Cardiac fibroblast (primary cell): ENCODE data around the gene C8B.
A peak's percentile ranks its signal among the peaks of the same experiment; 100 is the strongest.

ENCODE experiments used
- DNase-seq, 2 donors: peaks; one replicate each; pipeline versions ENCODE4 v3.0.0 to v3.0.0-alpha.2; 2010; ENCODE audit warnings: low read depth in 2 of 2
- H3K4me3 ChIP-seq, 2 donors: replicated peaks in 1 of 2; 1 replicate in 1 of 2; 2 replicates in 1 of 2; pipeline ENCODE4 v1.5.1; 2011; ENCODE audit warnings: low read depth in 2 of 2, low read length in 2 of 2, mild to moderate bottlenecking in 2 of 2, moderate library complexity in 1 of 2
- TF ChIP-seq, protein P1 (sequence below): IDR thresholded peaks from one replicate; pipeline ENCODE4 v1.5.1; 2011; ENCODE audit warnings: low read depth, mild to moderate bottlenecking, low read length, inconsistent platforms

C8B gene

DNA sequence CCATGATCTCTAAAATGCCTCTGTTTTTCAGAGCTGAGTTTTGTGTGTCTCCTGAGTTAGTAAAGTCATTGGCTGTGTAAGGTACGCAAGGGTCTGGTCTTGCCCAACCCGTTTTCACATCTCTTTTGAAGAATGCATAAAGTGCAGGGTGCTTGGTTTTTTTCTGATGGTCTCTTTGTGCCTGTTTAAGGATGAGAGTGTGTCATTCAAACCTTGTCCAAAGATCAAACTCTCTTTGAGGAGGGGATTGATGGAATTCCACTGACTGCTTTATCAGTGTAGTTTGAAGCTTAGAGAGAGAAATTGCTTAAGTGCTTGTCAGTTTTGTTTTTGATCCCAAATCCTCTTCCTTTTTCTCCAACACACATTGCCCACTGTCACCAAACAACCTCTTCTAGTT, 20.0 kb upstream of the C8B start:
- TF ChIP-seq, protein P1, sequence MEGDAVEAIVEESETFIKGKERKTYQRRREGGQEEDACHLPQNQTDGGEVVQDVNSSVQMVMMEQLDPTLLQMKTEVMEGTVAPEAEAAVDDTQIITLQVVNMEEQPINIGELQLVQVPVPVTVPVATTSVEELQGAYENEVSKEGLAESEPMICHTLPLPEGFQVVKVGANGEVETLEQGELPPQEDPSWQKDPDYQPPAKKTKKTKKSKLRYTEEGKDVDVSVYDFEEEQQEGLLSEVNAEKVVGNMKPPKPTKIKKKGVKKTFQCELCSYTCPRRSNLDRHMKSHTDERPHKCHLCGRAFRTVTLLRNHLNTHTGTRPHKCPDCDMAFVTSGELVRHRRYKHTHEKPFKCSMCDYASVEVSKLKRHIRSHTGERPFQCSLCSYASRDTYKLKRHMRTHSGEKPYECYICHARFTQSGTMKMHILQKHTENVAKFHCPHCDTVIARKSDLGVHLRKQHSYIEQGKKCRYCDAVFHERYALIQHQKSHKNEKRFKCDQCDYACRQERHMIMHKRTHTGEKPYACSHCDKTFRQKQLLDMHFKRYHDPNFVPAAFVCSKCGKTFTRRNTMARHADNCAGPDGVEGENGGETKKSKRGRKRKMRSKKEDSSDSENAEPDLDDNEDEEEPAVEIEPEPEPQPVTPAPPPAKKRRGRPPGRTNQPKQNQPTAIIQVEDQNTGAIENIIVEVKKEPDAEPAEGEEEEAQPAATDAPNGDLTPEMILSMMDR, result no peak
- no peak for DNase-seq
- no peak overlapping the region for H3K4me3 ChIP-seq

DNA sequence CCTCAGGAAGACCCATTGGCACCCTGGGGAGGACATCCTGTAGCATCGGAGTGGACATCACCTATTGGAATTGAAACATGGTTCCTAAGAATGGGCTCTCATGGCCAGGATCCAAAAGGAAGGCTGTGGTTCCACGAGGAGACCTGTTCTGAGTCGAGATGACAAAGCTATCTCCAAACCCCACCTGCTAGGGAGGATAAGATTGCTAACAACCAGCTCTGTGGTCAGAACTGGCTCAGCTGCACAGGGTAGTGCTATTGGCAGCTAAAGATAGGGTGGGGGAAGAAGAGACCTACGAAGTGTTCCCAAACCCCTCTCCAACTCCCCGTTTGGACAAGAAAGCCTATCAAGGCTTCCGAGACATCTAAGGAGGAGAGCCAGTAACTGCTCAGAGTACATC, 17.7 kb upstream of the C8B start:
- no peak overlapping the region for H3K4me3 ChIP-seq
- DNase-seq, result no peak
- TF ChIP-seq, protein P1, result no peak

DNA sequence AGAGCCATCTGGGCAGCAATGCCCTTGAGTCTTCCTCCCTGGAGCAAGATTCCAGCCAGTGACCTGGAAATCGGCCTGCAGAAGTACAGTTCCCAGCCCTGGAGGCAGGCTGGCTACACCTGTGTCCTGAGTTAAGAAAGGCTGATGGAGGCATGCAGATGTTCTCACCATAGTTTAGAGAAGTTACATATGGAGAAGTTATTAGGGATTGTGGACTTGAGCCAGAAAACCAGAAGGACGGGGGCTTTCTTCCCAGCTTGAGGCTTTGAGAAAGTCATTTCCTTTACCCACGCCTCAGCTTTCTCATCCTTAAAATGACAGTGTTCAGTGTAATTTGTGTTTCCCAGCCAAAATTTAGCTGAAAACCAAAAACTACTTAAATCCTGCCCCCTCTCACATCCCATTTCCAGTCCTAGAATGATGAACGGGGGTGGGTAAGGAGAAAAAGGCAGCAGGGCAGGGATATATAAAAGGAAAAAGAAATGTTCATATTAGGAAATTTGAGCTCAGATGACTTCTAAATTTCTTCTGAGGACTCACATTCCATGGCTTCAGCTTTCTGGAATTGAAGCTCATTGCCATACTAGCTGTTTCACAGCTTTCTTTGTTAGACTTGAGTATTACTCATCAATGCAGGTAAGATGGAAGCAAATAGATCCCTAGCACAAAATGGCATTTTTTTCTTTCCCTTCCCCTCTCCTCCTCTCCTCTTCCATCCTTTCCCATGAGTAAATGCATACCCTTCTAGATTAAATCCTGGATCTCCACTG, 14.4 kb upstream of the C8B start:
- no peak overlapping the region for H3K4me3 ChIP-seq
- DNase-seq, result no peak
- TF ChIP-seq, protein P1, result no peak

DNA sequence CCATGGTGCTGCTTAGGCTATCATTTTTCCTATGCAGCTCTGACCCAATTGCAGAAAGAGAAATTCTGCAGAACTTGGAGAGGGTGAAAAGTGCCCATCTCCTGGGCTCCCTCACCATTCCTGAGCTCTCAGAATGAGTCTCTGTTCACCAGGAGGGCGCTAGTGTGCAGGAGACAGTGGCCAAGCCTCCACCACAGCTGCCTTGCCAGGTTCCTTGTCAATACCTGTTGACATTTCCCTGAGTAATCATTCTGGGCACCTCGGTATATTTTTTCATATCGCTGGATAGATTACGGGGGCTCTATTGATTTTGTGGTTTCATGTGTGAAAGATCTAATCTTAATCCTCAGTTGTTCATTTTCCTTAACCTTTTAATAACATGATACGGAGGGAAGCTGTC, 13.0 kb upstream of the C8B start:
- TF ChIP-seq, protein P1, result no peak
- no peak for DNase-seq

DNA sequence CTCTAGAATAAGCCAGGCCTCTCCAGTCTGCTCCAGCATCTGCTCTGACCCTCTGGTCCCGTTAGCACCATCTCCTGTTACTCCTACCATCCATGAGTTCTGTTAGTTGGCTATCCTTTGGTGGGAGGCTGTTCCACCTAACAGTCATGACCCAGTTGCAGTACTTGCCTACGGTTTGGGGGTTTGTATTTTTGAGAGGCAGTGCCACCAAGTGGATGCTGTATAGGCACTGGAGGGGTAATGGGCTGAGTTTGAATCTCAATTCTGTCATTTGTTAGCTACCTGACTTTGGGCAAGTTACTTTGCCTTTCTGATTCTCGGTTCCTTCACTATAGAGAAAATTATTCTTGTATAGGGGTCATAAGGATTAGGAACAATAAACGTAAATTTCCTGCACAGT, 12.1 kb upstream of the C8B start:
- DNase-seq, result peak in 1 of 2 donors; percentile 9
- H3K4me3 ChIP-seq, result no peak overlapping the region
- TF ChIP-seq, protein P1, result no peak

More for the DNA sequence above, 13.0 kb upstream of the C8B start:
- no peak overlapping the region for H3K4me3 ChIP-seq

DNA sequence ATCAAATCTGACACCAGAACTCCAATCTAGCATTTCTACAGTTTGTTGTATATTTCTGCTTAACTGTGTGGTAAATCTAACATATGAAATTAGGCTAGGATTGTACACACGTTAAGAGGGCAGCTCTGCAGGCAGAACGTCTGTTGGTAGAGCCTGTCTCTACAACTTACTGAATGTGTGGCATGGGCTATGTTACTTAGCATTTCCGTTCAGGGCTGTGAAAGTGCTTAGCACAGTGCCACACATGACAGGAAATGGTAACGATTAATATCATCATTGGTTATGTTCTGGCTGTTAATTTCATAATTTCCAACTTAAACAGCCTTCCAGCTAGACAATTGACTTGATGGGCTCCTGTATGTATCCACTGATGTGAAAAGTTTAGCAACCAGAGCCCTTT, 9.6 kb upstream of the C8B start:
- TF ChIP-seq, protein P1, result no peak
- no peak for DNase-seq

More for the DNA sequence above, 9.6 kb upstream of the C8B start:
- no peak overlapping the region for H3K4me3 ChIP-seq
